Neuron (in vitro differentiated cells): ENCODE results near the gene INO80E.
"Not testable (repeated sequence)": the region's sequence is repeated elsewhere in the genome, so short reads cannot be mapped to it uniquely, and the experiment has no call there.

Source experiments
- H2AFZ ChIP-seq: one replicate; pipeline ENCODE4 v1.6.1; 2013; ENCODE audit warnings: low read depth, mild to moderate bottlenecking, inconsistent platforms, low read length, moderate library complexity
- H3K27me3 ChIP-seq: one replicate; pipeline ENCODE4 v1.6.1; 2013; ENCODE audit warnings: low read length; ENCODE audit not compliant: insufficient read depth
- H3K36me3 ChIP-seq: one replicate; pipeline ENCODE4 v1.6.1; 2013; ENCODE audit warnings: low read length; ENCODE audit not compliant: insufficient read depth
- H3K4me1 ChIP-seq: one replicate; pipeline ENCODE4 v1.6.1; 2013; ENCODE audit warnings: low read length; ENCODE audit not compliant: insufficient read depth
- H3K4me3 ChIP-seq: 2 replicates; pipeline ENCODE4 v1.5.1; 2013; ENCODE audit warnings: mild to moderate bottlenecking, low read length, moderate library complexity
- H3K9me3 ChIP-seq: one replicate; pipeline ENCODE4 v1.6.1; 2013; ENCODE audit warnings: low read length

INO80E gene, protein sequence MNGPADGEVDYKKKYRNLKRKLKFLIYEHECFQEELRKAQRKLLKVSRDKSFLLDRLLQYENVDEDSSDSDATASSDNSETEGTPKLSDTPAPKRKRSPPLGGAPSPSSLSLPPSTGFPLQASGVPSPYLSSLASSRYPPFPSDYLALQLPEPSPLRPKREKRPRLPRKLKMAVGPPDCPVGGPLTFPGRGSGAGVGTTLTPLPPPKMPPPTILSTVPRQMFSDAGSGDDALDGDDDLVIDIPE

DNA sequence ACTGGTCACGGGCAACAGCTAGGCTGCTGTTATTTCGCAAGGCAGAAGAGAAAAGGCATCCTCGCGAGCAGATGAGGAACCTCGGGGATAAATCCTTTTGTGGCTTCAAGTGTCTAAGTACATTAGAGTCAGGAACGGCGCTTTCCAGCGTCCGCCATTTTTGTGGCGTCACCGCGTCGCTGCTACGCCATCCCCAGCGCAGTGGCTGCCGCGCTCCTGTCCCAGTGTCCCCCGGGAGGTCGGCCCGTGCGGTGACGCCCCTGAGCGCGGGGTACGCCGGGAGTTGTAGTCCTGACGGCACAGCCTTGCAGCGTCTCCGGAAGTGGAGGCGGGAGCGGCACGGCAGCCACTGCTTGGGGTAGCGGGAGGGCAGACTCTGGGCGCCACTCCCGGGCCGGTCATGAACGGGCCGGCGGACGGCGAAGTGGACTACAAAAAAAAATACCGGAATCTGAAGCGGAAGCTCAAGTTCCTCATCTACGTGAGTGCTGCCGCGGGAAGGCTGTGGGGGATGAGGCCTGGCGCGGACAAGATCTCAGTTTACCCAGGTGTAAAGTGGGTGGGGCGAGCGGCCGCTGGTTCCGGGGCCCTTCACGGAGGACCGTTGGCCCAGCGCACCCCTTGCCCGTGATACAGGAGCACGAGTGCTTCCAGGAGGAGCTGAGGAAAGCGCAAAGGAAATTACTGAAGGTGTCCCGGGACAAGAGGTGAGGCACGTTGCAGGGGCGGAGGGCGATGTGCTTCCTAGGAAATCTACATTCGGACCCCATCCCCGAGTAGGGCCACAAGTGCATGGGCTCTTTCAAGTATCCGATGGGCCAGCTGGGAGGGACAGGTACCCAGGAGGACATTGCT is at the start of gene INO80E:
Gene INO80E (plus strand): TSS at position 331 of the 855 bp plus-strand sequence. CDS start 70 bp downstream, at position 401.
- Histone ChIP-seq H3K4me1 (peaks cover 21% of the 10 kb centered on the region), H3K9me3 (no peaks in the 10 kb centered on the region), H3K27me3 (no peaks in the 10 kb centered on the region), H3K36me3 (peaks cover 32% of the 10 kb centered on the region), H3K4me3 (peak within 1 kb of the TSS; percentile 73), H2AFZ (peak within 1 kb of the TSS; percentile 78)

DNA sequence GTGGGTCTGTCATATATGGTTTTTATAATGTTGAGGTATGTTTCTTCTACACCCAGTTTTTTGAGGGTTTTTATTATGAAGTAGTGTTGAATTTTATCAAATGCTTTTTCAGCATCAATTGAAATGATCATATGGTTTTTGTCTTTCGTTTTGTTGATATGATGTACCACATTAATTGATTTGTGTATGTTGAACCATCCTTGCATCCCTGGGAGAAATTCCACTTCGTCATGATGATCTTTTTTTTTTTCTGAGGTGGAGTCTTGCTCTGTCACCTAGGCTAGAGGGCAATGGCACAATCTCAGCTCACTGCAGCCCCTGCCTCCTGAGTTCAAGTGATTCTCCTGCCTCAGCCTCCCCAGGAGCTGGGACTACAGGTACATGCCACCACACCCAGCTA is 48.1 kb upstream of the INO80E start:
- H3K27me3 ChIP-seq = no peaks in the 10 kb centered on the region
- no peak overlapping the region for H2AFZ ChIP-seq
- no peaks in the 10 kb centered on the region for H3K36me3 ChIP-seq
- no peaks in the 10 kb centered on the region for H3K9me3 ChIP-seq
- no peak overlapping the region for H3K4me3 ChIP-seq
- no peaks in the 10 kb centered on the region for H3K4me1 ChIP-seq

DNA sequence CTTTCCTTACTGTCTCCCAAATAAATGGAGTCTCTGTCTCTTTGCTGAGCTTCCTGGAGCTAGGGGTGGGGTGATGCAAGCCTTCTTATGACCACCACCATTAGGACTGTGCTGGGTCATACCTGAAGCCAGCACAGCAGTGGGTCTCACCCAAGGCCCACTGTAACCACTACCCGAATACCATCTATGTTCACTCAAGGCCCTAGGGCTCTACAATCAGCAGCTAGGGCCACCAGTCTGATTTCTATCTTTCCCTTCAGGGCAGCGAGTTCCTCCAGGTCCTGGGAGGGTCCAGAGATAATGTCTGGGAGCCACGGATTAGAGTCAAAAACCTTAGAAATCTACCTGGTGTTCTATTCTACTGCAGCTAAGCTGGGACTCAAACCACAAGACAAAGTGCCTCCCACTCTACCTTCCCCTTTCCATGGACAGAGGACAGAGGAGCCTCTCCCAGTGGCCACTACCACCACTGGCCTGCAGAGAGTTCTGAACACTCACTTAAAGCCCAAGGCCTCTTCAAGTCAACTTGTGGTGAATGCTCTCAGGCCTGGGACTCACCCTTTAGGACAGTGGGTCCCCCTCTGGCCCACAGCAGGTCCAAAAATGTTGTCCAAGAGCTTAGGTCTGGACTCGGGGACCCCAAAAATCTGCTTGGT is 45.1 kb upstream of the INO80E start:
- Histone ChIP-seq H3K9me3 (no peaks in the 10 kb centered on the region), H3K4me3 (no peak overlapping the region), H3K4me1 (no peaks in the 10 kb centered on the region), H3K27me3 (no peaks in the 10 kb centered on the region), H3K36me3 (no peaks in the 10 kb centered on the region), H2AFZ (no peak overlapping the region)

DNA sequence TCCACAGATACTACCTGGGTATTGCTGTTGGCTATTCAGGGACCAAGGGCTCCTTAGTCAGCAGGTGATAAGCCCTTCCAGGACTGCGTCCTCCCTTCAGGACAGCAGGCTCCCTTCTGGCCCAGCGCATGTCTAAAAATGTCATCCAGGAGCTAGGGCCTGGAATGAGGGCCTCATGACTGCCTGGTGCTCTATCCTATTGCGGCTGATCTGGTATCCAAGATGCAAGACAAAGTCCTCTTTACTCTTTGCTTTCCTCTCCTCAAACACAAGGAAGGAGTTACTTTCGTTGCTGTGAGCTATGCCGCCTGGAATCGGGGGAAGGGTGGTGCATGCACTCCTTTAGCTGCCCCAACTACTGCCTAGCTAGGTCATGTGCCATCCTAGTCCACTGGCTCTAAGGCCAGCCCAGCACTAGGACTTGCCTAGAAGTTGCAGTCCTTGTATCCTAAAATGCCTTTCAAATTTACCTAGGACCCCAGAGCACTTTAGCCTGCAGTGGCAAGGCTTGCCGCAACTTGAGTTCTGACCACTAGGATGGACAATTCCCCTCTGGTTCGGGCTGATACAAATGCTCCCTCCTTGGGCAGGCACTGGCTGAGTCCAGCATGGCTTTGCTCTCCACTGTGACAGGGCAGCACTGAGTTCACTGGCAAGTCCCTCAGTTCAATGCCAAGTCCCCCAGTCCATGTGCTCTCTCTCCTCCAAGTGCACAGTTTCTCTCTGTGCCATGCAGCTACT is 44.2 kb upstream of the INO80E start:
- Histone ChIP-seq H3K4me3 (no peak overlapping the region), H3K27me3 (no peaks in the 10 kb centered on the region), H3K36me3 (no peaks in the 10 kb centered on the region), H3K4me1 (no peaks in the 10 kb centered on the region), H2AFZ (no peak overlapping the region), H3K9me3 (no peaks in the 10 kb centered on the region)

DNA sequence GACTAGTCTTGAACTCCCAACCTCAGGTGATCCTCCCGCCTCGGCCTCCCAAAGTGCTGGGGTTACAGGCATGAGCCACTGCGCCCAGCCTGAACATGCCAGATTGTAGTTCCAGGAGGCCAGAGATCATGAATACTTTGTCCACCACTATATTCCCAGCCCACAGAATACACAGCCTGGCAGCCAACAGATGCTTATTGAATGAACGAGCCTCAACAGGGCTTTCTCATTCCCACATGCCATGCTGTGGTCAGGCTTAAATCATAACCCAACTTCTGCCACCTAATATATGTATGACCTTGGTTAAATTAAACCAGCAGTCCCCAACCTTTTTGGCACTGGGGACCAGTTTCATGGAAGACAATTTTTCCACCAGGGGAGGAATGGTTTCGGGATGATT is 37.3 kb upstream of the INO80E start:
- Histone ChIP-seq H3K9me3 (peaks cover 2% of the 10 kb centered on the region), H3K36me3 (no peaks in the 10 kb centered on the region), H3K27me3 (no peaks in the 10 kb centered on the region), H3K4me3 (no peak overlapping the region), H2AFZ (no peak overlapping the region), H3K4me1 (peaks cover 6% of the 10 kb centered on the region)

DNA sequence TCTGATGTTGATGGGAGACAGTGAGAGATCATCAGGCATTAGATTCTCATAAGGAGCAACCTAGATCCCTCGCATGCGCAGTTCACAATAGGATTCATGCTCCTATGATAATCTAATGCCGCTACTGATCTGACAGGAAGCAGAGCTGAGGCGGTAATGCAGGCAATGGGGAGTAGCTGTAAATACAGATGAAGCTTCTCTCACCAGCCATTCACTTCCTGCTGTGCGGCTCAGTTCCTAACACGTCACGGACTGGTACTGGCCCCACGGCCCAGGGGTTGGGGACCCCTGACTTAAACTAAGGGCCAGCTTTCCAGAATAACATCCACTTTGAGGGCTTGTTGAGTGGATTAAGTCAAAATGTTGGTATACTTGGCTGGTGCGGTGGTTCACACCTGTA is 36.7 kb upstream of the INO80E start:
- peaks cover 2% of the 10 kb centered on the region for H3K9me3 ChIP-seq
- no peaks in the 10 kb centered on the region for H3K27me3 ChIP-seq
- H3K4me3 ChIP-seq = no peak overlapping the region
- no peaks in the 10 kb centered on the region for H3K36me3 ChIP-seq
- H3K4me1 ChIP-seq = peaks cover 6% of the 10 kb centered on the region
- H2AFZ ChIP-seq = no peak overlapping the region

DNA sequence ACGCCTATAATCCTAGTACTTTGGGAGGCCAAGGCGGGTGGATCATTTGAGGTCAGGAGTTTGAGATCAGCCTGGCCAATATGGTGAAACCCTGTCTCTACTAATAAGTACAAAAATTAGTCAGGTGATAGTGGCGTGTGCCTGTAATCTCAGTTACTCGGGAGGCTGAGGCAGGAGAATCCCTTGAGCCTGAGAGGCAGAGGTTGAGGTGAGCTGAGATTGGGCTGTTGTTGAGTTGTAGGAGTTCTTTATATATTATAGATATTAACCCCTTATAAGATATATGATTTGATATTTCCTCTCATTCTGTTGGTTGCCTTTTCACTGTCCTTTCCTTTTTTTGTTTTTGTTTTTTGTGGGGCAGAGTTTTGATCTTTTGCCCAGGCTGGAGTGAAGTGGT is 36.2 kb upstream of the INO80E start:
- not testable (repeated sequence) for H3K27me3 ChIP-seq, H3K4me3 ChIP-seq, H3K4me1 ChIP-seq, H2AFZ ChIP-seq, H3K9me3 ChIP-seq, H3K36me3 ChIP-seq

DNA sequence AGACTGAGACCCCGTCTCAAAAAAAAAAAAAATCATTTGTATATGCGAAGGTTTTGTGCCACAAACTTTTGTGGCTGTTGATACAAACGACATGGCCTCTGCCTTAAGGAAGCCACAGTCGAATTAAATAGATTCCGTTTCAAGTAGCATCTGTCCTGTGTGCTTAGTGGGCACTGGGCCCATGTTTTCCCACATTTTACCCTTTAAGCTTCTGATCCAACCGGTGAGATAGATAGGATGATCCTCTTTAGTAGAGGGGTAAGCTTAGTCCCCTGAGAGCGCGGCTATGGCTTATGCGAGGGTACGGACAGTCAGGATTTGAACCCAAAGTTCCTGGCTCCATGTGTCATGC is 34.9 kb upstream of the INO80E start:
- H2AFZ ChIP-seq = peak overlapping the region; percentile 44
- peaks cover 2% of the 10 kb centered on the region for H3K9me3 ChIP-seq
- peaks cover 6% of the 10 kb centered on the region for H3K4me1 ChIP-seq
- peak overlapping the region; percentile 62 for H3K4me3 ChIP-seq
- no peaks in the 10 kb centered on the region for H3K27me3 ChIP-seq
- peaks cover 6% of the 10 kb centered on the region for H3K36me3 ChIP-seq

DNA sequence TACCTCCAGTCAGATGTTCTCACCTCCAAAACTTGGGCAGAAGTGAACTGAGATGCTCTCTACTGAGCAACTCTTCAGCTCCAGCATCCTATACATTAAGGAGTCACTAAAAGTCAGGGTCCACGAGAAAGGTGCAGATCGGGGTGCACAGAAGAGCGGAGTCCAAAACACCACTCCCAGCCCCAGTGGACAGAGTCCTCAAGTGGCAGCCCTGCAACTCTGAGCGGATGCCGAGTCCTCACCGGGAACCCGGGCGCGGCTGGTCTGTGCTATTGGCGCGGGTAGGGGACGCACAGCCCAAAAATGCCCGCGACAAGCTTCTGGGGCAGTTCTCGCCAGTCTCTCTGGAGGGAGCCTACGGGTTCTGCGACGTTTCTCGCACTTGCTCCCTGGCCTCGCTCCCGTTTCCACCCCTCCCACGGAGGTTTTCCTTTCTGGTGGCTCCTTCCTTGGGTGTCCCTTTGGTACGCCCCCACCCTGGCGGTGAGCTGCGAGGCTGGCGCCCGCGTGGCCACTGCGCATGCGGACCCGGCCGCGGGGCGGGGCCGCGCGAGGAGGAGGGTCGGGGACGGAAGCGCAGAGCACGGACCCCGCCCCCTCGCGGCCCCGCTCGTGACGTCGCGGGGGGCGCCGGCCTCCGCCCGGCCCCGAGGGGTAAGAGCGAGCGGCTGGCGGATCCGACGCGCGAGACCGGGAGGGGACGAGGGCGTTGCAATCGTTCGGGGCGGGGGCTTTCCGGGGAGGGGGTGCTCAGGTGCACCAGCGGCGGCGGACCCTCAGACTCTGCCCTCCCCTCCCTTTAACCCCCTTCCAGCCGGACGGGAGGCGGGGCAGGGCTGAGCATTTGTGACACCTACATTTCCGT is 34.3 kb upstream of the INO80E start, which contains the start of gene TMEM219:
Gene TMEM219 (plus strand): TSS at position 601 of the 865 bp plus-strand sequence. CDS start 1,065 bp downstream, outside the sequence.
- no peaks in the 10 kb centered on the region for H3K27me3 ChIP-seq
- peak within 1 kb of the TSS; percentile 62 for H3K4me3 ChIP-seq
- H2AFZ ChIP-seq = peak within 1 kb of the TSS; percentile 44
- peaks cover 6% of the 10 kb centered on the region for H3K4me1 ChIP-seq
- H3K9me3 ChIP-seq = peaks cover 2% of the 10 kb centered on the region
- H3K36me3 ChIP-seq = peaks cover 6% of the 10 kb centered on the region

DNA sequence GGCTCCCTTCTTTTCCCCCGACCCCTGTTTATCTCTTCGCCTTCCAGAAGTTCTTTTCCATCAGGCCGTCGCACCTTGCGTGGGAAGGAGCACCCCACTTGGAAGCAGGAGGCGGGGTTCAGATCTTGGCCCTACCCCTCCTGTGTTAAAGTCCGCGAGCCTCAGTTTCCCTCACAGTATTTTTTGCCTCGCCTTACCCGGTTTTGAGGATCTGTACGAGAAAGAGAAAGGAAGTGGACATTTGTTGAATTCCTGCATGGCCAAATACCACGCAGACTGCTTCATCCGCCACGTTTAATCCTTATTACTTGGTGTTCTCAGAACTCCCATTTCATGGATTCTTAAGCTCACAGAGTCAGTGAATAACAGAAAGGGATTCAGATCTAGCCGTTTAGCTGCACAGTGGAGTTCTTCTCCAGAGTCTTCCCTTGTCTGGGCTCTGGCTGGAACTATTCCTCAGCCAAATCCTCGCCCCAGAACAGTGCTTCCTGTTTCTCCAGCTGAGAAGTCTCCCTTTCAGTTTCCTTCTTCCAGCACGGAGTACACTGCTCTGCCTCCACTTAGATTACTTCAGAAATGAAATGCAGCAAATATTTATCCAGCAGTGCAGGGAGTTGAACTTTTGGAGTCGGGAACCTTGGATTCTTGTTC is 33.6 kb upstream of the INO80E start:
- peak overlapping the region; percentile 44 for H2AFZ ChIP-seq
- H3K9me3 ChIP-seq = peaks cover 2% of the 10 kb centered on the region
- peaks cover 6% of the 10 kb centered on the region for H3K4me1 ChIP-seq
- no peaks in the 10 kb centered on the region for H3K27me3 ChIP-seq
- peak overlapping the region; percentile 62 for H3K4me3 ChIP-seq
- peaks cover 6% of the 10 kb centered on the region for H3K36me3 ChIP-seq

DNA sequence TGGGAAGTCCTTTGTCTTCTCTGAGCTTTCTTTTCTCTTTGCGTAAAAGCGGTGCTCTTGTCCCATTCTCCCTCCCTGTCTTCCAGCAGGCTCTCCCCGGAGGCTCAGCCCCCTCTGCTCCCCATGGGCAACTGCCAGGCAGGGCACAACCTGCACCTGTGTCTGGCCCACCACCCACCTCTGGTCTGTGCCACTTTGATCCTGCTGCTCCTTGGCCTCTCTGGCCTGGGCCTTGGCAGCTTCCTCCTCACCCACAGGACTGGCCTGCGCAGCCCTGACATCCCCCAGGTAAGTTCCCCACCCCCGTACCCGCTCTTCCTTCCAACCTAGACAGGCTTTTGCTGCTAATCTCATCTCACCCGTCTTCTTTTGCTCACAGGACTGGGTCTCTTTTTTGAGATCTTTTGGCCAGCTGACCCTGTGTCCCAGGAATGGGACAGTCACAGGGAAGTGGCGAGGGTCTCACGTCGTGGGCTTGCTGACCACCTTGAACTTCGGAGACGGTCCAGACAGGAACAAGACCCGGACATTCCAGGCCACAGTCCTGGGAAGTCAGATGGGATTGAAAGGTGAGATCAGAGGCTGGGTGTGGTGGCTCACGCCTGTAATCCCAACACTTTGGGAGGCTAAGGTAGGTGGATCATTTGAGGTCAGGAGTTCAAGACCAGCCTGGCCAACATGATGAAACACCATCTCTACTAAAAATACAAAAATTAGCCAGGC is 32.9 kb upstream of the INO80E start:
- peaks cover 6% of the 10 kb centered on the region for H3K4me1 ChIP-seq
- no peaks in the 10 kb centered on the region for H3K27me3 ChIP-seq
- peaks cover 10% of the 10 kb centered on the region for H3K36me3 ChIP-seq
- no peak overlapping the region for H2AFZ ChIP-seq
- H3K4me3 ChIP-seq = no peak overlapping the region
- H3K9me3 ChIP-seq = peaks cover 2% of the 10 kb centered on the region
